Activated CD4-positive, alpha-beta T cell treated with anti-CD3 and anti-CD28 coated beads for 1 hour (primary cell): ENCODE measurements around the gene IL20.

Experiments used
- DNase-seq: peaks from one replicate; pipeline ENCODE4 v3.0.0-alpha.2; 2020

The IL20 gene

DNA sequence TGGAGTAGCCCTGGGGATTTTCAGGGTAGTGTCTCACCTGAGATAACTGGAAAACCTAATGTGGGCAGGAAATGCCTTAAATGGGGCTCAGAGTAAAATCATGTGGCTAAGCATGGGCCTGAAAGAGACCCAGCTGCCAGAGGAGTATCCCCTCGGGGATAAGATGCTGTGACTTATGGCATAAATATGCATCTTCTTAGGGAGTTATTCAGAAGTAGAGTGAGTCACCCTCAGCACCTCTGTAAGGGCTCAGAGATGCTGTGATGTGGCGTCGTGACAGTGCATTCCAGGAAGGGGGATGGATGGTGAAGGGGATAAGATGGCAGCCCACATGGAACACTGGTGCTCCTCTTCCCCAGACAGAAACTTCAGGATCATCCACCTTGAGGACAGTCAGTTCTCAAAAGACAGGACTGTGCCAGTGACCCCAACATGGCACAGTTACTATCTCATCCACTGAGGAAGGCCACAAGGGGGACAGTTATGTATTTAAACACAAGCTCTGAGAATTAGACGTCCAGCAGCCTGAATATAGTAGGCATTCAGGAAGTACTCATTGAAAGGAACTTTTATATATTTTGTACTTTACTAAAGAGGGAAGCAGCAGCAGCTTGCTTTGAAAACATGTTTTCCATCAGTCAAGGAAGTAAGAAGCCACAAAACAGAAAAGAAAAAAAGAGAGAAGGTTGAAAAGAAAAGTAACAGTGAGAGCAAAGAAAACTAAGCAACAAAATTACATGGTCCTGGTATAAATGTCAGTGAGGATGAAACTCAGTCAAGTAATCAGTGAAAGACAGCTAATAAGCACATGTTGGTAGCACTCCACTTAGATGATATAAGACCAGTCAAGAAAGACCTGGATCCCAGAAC, 40.1 kb downstream of the IL20 start:
- no peak for DNase-seq

DNA sequence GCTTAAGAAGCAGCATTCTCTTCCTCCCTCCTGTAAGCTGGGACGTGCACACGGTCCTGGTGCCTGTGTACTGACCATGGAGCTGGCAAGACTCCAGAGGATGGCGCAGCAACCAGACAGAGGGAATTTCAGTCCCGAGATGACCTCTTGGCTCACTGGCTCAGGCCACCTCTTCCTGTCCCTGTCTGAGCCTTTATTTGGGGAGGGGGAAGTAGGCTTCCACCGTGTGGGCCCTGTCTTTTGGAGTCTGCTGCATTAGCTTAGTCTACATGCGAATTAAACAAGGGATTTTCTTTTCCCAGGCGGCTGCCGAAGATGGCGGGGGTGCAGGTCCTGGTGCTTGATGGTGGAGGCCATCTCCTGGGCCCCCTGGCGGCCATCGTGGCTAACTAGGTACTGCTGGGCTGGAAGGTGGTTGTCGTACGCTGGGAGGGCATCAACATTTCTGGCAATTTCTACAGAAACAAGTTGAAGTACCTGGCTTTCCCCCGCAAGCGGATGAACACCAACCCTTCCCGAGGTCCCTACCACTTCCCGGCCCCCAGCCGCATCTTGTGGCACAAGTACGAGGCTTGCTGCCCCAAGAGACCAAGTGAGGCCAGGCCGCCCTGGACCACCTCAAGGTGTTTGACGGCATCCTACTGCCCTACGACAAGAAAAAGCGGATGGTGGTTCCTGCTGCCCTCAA, 42.0 kb downstream of the IL20 start:
- no peak for DNase-seq

DNA sequence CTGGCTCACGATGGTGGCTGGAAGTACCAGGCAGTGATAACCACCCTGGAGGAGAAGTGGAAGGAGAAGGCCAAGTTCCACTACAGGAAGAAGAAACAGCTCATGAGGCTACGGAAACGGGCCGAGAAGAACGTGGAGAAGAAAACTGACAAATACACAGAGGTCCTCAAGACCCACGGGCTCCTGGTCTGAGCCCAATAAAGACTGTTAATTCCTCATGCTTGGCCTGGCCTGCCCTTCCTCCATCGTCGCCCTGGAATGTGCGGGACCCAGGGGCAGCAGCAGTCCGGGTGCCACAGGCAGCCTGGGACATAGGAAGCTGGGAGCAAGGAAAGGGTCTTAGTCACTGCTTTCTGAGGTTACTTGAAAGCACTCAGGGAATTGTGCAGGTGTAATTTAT, 42.6 kb downstream of the IL20 start:
- DNase-seq: no peak

DNA sequence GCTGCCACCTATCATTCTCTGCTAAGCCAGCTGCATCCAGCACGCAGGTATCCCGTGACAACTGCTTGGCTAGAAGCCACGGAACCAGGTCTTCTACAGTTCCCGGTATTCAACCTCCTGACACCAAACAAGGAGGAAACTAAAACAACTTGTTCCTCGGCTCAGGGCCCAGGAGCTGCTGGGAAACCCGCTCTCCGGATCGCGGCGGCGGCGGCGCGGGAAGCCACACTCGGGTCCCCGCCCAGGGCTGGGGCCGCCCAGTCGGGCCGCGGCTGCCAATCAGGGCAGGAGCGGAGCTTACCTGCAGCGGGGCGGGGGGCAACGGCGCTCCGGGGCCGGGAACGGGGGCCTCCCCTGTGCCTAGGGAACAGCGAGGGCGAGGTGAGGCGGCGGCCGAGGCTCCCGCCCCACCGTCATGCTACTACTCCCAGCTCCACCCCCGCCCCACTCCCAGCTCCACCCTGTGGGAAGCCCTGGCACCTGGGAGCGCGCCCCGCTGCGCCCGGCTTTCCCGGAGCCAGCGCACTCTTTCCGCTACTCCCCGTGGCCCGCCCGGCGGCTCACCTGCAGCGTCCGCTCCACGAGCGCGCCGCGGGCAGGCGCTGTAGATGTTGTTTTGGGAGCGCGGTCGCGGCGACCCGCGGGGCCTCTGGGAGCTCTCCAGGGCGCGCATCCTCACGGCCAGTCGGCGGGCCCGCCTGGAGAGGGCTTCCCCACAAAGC, 43.9 kb downstream of the IL20 start:
- peak; percentile 35 for DNase-seq

DNA sequence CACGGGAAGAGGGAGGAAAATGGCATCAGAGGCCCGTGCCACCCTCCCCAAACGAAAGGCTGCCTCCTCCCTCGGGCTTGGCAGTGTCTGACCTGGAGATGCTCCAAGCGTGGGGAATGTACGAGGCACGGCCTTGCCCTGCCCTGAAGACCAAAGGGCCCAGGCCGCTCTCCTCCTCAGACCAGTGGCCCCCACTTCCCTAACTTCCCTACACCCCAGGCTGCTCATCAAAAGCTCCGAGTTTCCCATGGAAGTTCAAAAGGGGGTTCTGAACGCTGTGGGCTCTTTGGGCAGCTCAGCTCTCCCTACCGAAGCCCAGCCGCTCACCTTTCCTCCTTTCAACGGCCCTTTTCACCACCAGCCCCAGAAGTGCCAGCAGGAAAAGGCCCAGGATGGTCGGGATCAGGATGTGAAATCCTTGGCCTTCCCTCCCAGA, 44.5 kb downstream of the IL20 start:
- DNase-seq: no peak

DNA sequence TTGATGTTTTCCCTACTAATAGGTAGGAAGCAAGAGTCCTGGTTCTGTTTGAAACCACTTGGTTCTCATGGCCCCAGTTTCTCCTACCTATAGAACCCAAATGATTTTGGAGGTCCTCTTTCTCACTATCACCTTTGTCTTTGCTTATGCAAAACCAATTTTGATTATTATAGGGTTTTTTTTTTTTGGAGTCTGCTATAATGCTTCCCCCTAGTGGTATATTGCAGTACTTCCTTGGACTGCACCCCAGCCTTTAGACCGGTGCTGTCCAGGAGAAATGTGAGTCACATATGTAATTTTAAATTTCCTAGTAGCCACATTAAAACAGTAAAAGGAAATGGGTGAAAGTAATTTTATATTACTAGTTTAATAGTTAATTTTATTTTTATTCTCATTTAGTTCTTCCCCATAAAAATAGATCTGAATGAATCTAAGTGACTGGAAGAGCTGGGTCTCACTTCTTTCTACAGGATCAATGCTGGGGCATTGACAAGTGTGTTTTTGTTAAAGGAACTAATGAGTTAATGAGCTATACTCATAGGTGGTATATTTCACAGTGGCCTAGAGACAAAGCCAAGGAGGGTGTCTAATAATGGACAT, 45.7 kb downstream of the IL20 start:
- no peak for DNase-seq

DNA sequence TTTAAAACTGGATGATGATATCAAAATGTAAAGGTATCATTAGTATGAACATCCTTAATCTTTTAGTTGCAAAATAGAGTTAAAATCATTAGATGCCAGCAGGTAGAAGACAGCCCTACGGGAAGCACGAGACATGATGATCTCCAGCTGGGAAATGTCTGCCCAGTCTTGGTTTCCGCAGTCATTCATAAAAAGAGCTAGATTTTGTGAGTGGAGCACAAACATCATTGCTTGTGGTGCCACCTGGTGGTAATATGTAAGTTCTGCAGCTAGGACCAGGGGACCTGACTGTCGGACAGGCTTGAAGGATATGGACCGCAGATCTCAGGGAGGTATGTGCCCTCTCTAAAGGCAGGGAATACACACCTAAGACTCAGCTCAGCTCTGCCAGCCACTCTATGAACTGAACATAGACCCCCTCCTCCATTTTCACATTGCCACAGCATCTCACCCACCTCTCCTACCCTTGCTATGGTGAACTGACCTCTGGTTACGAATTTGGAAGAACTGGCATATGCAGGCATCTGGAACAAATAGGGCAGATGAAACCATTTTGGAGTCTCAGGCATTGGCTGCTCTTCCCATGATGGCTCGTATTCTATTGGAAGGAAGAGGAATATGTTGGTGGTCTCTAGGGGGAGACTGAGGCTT, 47.1 kb downstream of the IL20 start:
- peak; percentile 41 for DNase-seq

DNA sequence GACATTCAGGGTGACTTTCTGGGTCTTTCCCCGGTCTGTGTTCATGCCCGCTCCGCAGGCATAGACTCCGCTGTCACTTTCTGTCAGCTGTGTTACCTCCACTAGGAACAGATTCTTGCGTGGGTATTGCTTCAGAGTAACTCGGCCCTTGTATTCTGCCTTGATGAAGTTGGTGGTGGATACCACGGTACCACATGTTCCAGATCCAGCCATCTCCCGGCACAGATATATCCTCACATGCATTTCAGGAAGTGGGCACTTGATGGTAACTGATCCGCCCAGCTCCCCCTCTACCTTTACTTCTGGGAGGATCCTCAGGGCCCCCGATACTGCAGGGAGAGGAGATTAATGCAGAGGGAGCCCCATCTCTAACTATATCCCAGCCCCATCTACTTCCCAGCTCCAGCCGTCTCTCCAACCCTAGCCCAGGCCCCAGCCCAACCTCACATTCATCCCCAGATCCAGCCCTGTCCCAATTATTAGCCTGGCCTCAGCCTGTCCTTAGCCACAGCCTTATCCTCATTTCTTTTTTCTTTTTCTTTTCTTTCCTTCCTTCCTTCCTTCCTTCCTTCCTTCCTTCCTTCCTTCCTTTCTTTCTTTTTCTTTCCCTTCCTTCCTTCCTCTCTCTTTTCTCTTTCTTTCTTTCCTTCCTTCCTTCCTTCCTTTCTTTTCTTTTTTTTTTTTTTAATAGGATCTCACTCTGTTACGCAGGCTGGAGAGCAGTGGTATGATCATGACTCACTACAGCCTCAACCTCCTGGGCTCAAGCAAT, 48.5 kb downstream of the IL20 start:
- no peak for DNase-seq

DNA sequence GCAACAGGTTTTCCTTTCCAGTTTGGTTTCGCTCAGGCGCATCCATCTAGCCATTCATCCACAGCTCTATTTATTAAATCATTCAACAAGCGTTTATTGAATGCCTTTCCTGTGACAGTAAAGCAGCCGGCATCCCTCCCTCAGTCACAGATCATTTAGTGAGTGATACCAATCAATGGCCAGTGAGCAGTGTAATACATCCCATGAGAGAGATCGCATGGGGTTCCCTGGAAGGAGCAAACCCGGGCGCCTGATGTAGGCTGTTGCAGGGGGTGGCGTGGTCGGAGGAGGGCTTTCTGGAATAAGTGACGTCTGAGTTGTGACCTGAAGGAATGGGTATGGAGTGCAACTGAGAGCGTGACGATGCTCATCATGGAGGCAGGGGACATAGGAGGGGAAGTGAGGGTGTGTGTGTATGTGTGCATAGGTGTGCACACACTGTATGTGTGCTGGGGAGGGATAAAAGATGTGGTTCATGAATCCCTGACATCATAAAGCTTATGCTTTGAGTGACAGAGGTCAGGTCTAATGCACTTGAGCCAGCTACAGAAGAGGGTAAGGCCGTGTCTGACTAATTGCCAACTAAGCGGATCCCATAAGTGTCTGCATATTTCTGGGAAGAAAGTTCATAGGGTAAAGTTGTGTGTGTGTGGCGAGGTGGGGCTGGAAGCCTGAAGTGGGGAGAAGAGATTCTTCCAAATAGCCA, 49.8 kb downstream of the IL20 start:
- DNase-seq: no peak

DNA sequence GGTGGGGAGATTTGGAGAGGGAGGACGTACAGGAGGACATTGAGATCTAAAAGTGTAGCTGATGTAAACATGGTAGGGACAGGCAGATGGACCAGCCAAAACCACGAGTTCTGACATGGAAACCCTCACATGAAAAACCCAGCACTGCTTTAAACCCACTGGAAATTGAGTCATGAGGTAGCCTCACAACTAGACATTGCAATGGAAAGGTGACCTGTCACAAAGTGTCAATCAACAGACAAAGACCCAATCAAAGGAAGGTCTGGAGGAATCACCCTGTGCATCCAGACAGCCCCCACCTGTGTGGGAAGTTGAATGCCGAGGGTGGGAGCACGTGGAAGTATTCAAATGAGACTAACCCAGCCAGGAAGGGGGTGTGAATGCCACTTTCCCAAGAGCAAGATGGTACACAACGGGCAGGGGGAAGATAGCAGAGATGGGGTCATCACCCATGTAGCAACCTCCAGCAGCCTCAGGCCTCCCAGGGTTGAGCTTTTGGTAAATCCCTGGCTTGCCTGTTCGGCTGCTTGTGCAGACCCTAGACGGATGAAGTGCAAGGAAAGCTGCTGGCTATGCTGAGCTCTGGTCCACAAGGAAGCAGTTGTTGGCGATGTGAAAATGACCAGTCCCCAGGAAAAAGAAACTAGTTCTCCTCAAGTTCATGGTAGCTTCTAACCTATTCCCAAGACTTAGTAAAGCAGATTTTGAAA, 50.7 kb downstream of the IL20 start:
- no peak for DNase-seq

DNA sequence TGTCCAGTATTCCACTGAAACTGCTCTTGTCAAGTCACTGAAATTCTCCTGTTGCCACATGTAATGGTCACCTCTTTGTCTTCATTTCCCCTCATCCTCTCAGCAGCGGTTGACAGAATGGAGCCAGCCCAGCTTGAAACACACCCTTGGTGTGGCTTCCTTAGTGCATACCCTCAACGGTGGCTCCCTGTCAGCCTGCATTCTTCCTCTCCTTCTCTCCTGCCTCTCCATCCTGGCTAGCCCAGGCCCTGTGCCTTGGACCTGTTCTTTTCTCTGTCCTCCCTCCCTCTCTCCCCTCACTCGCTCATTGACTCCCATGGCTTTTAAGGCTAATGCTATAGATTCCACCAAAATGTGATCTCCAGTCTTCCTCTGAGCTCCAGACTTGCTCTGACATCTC, 52.7 kb downstream of the IL20 start:
- DNase-seq: no peak
